A549 (cell line): ENCODE measurements around the gene ERCC6. TPM values are rescaled to one million over a fixed set of nuclear protein-coding genes. Genes with fewer than 3 reads are reported as not detected.

Source experiments
- ATAC-seq, 2 experiments: fragments of 200-7000 bp in 1 of 2; fragments of >200 bp in 1 of 2; cut with Nextera tagmentation in 1 of 2; cut with Tn5 transposase in 1 of 2; 3 replicates each; pipeline versions ENCODE4 v1.8.0 to v1.9.1; 2018 to 2020; ENCODE audit warnings: mild to moderate bottlenecking in 1 of 2, moderate library complexity in 1 of 2
- CTCF ChIA-PET: fragments of 300-600 bp; sonication (Branson Sonifier 250); formaldehyde crosslinking; extraction: SDS; loops from one replicate; lab custom pipeline; 2021; ENCODE audit warnings: antibody characterized with exemption, inconsistent platforms; lab: Yijun Ruan, JAX
- POLR2A ChIA-PET: fragments of 350-600 bp; formaldehyde crosslinking; extraction: SDS; loops from one replicate; lab custom pipeline; 2021; ENCODE audit warnings: antibody characterized with exemption, inconsistent platforms; lab: Yijun Ruan, JAX
- DNase-seq, 2 experiments: peaks; one replicate each; pipeline versions ENCODE4 v3.0.0 to v3.0.0-alpha.2; 2011 to 2016; ENCODE audit warnings: low read depth in 1 of 2, low spot score in 1 of 2
- FAIRE-seq: peaks from 2 replicates; lab custom pipeline; 2011; peaks lifted over from hg19 to GRCh38; lab: Jason Lieb, UNC
- H3K27ac ChIP-seq, 2 experiments: fragments of >200 bp; sonication (Bioruptor Twin); formaldehyde crosslinking; 3 replicates each; pipeline ENCODE4 v1.5.1; 2016 to 2017
- H3K4me1 ChIP-seq: fragments of >200 bp; sonication (Bioruptor Twin); formaldehyde crosslinking; 3 replicates; pipeline ENCODE4 v1.6.1; 2016
- H3K4me2 ChIP-seq: fragments of >200 bp; sonication (Bioruptor Twin); formaldehyde crosslinking; 3 replicates; pipeline ENCODE4 v1.6.1; 2016
- H3K4me3 ChIP-seq: fragments of >200 bp; sonication (Bioruptor Twin); formaldehyde crosslinking; 3 replicates; pipeline ENCODE4 v1.5.1; 2016
- H3K9me3 ChIP-seq: fragments of >200 bp; sonication (Bioruptor Twin); formaldehyde crosslinking; 3 replicates; pipeline ENCODE4 v1.6.1; 2016
- BHLHE40 ChIP-seq: IDR thresholded peaks from 2 replicates; pipeline ENCODE4 v1.6.1; 2012; ENCODE audit warnings: low read depth, low read length, inconsistent platforms
- CEBPB ChIP-seq, 2 experiments: fragments of >200 bp in 1 of 2; sonication (Bioruptor Twin) in 1 of 2; formaldehyde crosslinking in 1 of 2; IDR thresholded peaks; 2 replicates each; pipeline ENCODE4 v1.6.1; 2012 to 2016
- CHD2 ChIP-seq: fragments of 150-350 bp; IDR thresholded peaks from 2 replicates; pipeline ENCODE4 v1.6.1; 2014; ENCODE audit warnings: low read length; ENCODE audit not compliant: partially characterized antibody
- EHF ChIP-seq: fragments of 250-450 bp; sonication (Bioruptor Pico); IDR thresholded peaks from 2 replicates; pipeline ENCODE4 v1.5.0; 2020; ENCODE audit warnings: mild to moderate bottlenecking
- ELK1 ChIP-seq: fragments of 150-350 bp; IDR thresholded peaks from 2 replicates; pipeline ENCODE4 v1.6.1; 2014; ENCODE audit warnings: low read depth, mild to moderate bottlenecking, low read length
- EP300 ChIP-seq, 2 experiments: fragments of >200 bp; sonication (Bioruptor Twin); formaldehyde crosslinking; IDR thresholded peaks; 2 replicates in 1 of 2; 3 replicates in 1 of 2; pipeline ENCODE4 v1.6.1; 2016 to 2017
- FOSL2 ChIP-seq, 2 experiments: fragments of 450-650 bp in 1 of 2; fragments of >200 bp in 1 of 2; sonication (Bioruptor Twin) in 1 of 2; formaldehyde crosslinking; IDR thresholded peaks; 2 replicates each; pipeline versions ENCODE4 v1.5.0 to v1.6.1; 2016 to 2020; ENCODE audit warnings: mild to moderate bottlenecking in 1 of 2, moderate library complexity in 1 of 2
- GATA3 ChIP-seq: IDR thresholded peaks from 2 replicates; pipeline ENCODE4 v1.6.1; 2012; ENCODE audit warnings: borderline replicate concordance
- HMGXB4 ChIP-seq: fragments of 250-450 bp; sonication (Bioruptor Pico); IDR thresholded peaks from 2 replicates; pipeline ENCODE4 v1.5.0; 2021; ENCODE audit warnings: mild to moderate bottlenecking, moderate library complexity, borderline replicate concordance
- HOXA7 ChIP-seq: fragments of 250-450 bp; sonication (Bioruptor Pico); IDR thresholded peaks from 2 replicates; pipeline ENCODE4 v1.5.0; 2020; ENCODE audit warnings: mild to moderate bottlenecking, moderate library complexity
- HOXB13 ChIP-seq: fragments of 250-450 bp; sonication (Bioruptor Pico); IDR thresholded peaks from 2 replicates; pipeline ENCODE4 v1.5.0; 2020; ENCODE audit warnings: low read depth, mild to moderate bottlenecking, moderate library complexity
- JUN ChIP-seq, 2 experiments: fragments of >200 bp; sonication (Bioruptor Twin); formaldehyde crosslinking; IDR thresholded peaks; 2 replicates in 1 of 2; 3 replicates in 1 of 2; pipeline ENCODE4 v1.6.1; 2016 to 2017
- KDM1A ChIP-seq: fragments of 200-600 bp; sonication (generic); IDR thresholded peaks from 2 replicates; pipeline ENCODE4 v1.6.1; 2016; ENCODE audit warnings: low read depth, mild to moderate bottlenecking
- MAZ ChIP-seq: fragments of 150-350 bp; IDR thresholded peaks from 2 replicates; pipeline ENCODE4 v1.6.1; 2014; ENCODE audit warnings: antibody characterized with exemption, low read depth, low read length, borderline replicate concordance
- NPAS2 ChIP-seq: fragments of 250-450 bp; sonication (Bioruptor Pico); IDR thresholded peaks from 2 replicates; pipeline ENCODE4 v1.8.0; 2022; ENCODE audit warnings: mild to moderate bottlenecking, moderate library complexity, borderline replicate concordance
- NR3C1 ChIP-seq: fragments of >200 bp; sonication (Bioruptor Twin); formaldehyde crosslinking; IDR thresholded peaks from 3 replicates; pipeline ENCODE4 v1.6.1; 2017
- PHF8 ChIP-seq: fragments of 200-600 bp; sonication (generic); IDR thresholded peaks from 2 replicates; pipeline ENCODE4 v1.6.1; 2016; ENCODE audit warnings: low read depth, mild to moderate bottlenecking, antibody characterized with exemption, moderate library complexity, borderline replicate concordance
- POLR2A ChIP-seq: IDR thresholded peaks from 2 replicates; pipeline ENCODE4 v1.6.1; 2012; ENCODE audit warnings: mild to moderate bottlenecking, low read length
- RARB ChIP-seq: fragments of 250-450 bp; sonication (Bioruptor Pico); IDR thresholded peaks from 2 replicates; pipeline ENCODE4 v1.8.0; 2021; ENCODE audit warnings: mild to moderate bottlenecking, moderate library complexity
- REST ChIP-seq: fragments of 200-600 bp; sonication (generic); IDR thresholded peaks from 2 replicates; pipeline ENCODE4 v1.6.1; 2016; ENCODE audit warnings: antibody characterized with exemption, mild to moderate bottlenecking, moderate library complexity
- RNF2 ChIP-seq: fragments of 200-600 bp; sonication (generic); IDR thresholded peaks from 2 replicates; pipeline ENCODE4 v1.6.1; 2016; ENCODE audit warnings: low read depth, mild to moderate bottlenecking, antibody characterized with exemption, moderate library complexity, borderline replicate concordance
- SREBF2 ChIP-seq: fragments of 450-650 bp; IDR thresholded peaks from 2 replicates; pipeline ENCODE4 v1.6.1; 2014; ENCODE audit warnings: mild to moderate bottlenecking, moderate library complexity
- TFCP2L1 ChIP-seq: fragments of 250-450 bp; sonication (Bioruptor Pico); IDR thresholded peaks from 2 replicates; pipeline ENCODE4 v1.5.0; 2021; ENCODE audit warnings: mild to moderate bottlenecking
- ZC3H11A ChIP-seq: fragments of 450-650 bp; IDR thresholded peaks from 2 replicates; pipeline ENCODE4 v1.6.1; 2014; ENCODE audit warnings: antibody characterized with exemption, mild to moderate bottlenecking
- ZNF302 ChIP-seq: fragments of 250-450 bp; sonication (Bioruptor Pico); IDR thresholded peaks from 2 replicates; pipeline ENCODE4 v1.9.0; 2021; ENCODE audit warnings: inconsistent platforms, mild to moderate bottlenecking, moderate library complexity
- WGBS: methylation state at CpG from one replicate; pipeline ENCODE4 v1.1.6; 2017; ENCODE audit errors: missing lambda C conversion rate; 5-methylcytosine and 5-hydroxymethylcytosine counted together
- polyA plus RNA-seq, 4 experiments: library from polyadenylated mRNA; depleted of rRNA in 3 of 4; stranded (reverse); fragments of >200 nt; fragmentation: RNase III in 1 of 4; extraction: RNeasy Plus Mini Kit Qiagen cat#74134 plus additional on column Dnase treatment in 1 of 4; gene quantifications; 2 replicates in 3 of 4; 3 replicates in 1 of 4; pipeline ENCODE4 v1.2.3, GENCODE V29; 2011 to 2017

ERCC6 gene
- polyA plus RNA-seq, 2 of the 4 experiments (the other 2 are of a cell fraction) = 5.8 to 9.4 TPM

GRCh38 chr10:49500412-49500811 is 38.5 kb downstream of the ERCC6 start (continued):
- TF ChIP-seq CHD2 (no peak), JUN (IDR thresholded peaks at IDR 0.05) (no peak)

GRCh38 chr10:49499305-49499851 is 39.5 kb downstream of the ERCC6 start:
- H3K4me2 ChIP-seq = no peak overlapping the region
- no peak for ATAC-seq
- POLR2A ChIA-PET = no interaction called here
- CTCF ChIA-PET = interaction anchor here (1.7 kb wide), 1 partner anchor 13 kb away, joined by 6 read pairs; no protein-coding TSS in a partner anchor
- no peak for DNase-seq
- H3K27ac ChIP-seq = no peak overlapping the region
- no peak overlapping the region for H3K4me3 ChIP-seq
- no peaks in the 10 kb centered on the region for H3K9me3 ChIP-seq
- H3K4me1 ChIP-seq = no peaks in the 10 kb centered on the region
- no peak for FAIRE-seq
- no peak for TF ChIP-seq ZNF302 (CRISPR knock-in tag)
- no peak for TF ChIP-seq MAZ
- TF ChIP-seq FOSL2 (IDR thresholded peaks at IDR 0.05) = no peak
- no peak for TF ChIP-seq FOSL2 (CRISPR knock-in tag; IDR thresholded peaks at IDR 0.05)
- TF ChIP-seq REST = no peak
- TF ChIP-seq ZC3H11A = no peak
- TF ChIP-seq NPAS2 (CRISPR knock-in tag) = no peak
- TF ChIP-seq, all 56 proteins: peak for 0
- WGBS = 77% methylated on average over 5 of the region's 5 CpGs

- ATAC-seq (no peak), FAIRE-seq (no peak), DNase-seq (no peak)
- TF ChIP-seq ELK1 = no peak
- no peak for TF ChIP-seq HMGXB4 (CRISPR knock-in tag)
- no peak for TF ChIP-seq SREBF2
- TF ChIP-seq PHF8 = no peak
- TF ChIP-seq EP300 (IDR thresholded peaks at IDR 0.05) = no peak
- no peak for TF ChIP-seq RARB (CRISPR knock-in tag)
- no peak for TF ChIP-seq BHLHE40
- no peak for TF ChIP-seq EHF
- no peak for TF ChIP-seq RNF2
- TF ChIP-seq NR3C1 = no peak
- TF ChIP-seq KDM1A = no peak
- TF ChIP-seq CEBPB (IDR thresholded peaks at IDR 0.05) = no peak
- no peak for TF ChIP-seq POLR2A
- TF ChIP-seq HOXA7 (CRISPR knock-in tag) = no peak
- TF ChIP-seq GATA3 = no peak
- TF ChIP-seq HOXB13 (CRISPR knock-in tag) = no peak
- no peak for TF ChIP-seq TFCP2L1 (CRISPR knock-in tag)
- ChIA-PET CTCF (interaction anchor here (0.6 to 1.7 kb wide), 4 partner anchors 9 to 81 kb away, joined by 3 to 10 read pairs (median 5); no protein-coding TSS in a partner anchor), POLR2A (no interaction called here)
- Histone ChIP-seq H3K9me3 (no peaks in the 10 kb centered on the region), H3K4me2 (no peak overlapping the region), H3K4me1 (no peaks in the 10 kb centered on the region), H3K4me3 (no peak overlapping the region), H3K27ac (no peak overlapping the region)
- 88% methylated on average over 2 of the region's 2 CpGs for WGBS
Measured at GRCh38 chr10:49498425-49498824, 40.5 kb downstream of the ERCC6 start.
